Caki2 (cell line): Measurements from ENCODE around the gene TMEM72. TPM values are rescaled to one million over a fixed set of nuclear protein-coding genes. Genes with fewer than 3 reads are reported as not detected.

Experiments
- DNase-seq: peaks from one replicate; pipeline ENCODE4 v3.0.0-alpha.2; 2015; ENCODE audit warnings: low read depth
- in situ Hi-C: cut with HindIII; loops from 2 replicates; pipeline ENCODE4 v1.10.0; 2016; ENCODE audit warnings: low sequenced_read_pairs, low pct_unique_long_range_greater_than_20kb, mixed read lengths
- total RNA-seq: library from RNA; depleted of rRNA; stranded (reverse); fragments of >200 nt; shearing (Covaris generic); gene quantifications from 2 replicates; pipeline ENCODE4 v1.2.3, GENCODE V29; 2014; ENCODE audit warnings: low replicate concordance

The TMEM72 gene
- total RNA-seq, 1 experiment from 2014 or later = 1.5 TPM

GRCh38 chr10:44971935-44972757 is 61.0 kb downstream of the TMEM72 start:
- in situ Hi-C loops = no loop called here
- no peak for DNase-seq

DNA sequence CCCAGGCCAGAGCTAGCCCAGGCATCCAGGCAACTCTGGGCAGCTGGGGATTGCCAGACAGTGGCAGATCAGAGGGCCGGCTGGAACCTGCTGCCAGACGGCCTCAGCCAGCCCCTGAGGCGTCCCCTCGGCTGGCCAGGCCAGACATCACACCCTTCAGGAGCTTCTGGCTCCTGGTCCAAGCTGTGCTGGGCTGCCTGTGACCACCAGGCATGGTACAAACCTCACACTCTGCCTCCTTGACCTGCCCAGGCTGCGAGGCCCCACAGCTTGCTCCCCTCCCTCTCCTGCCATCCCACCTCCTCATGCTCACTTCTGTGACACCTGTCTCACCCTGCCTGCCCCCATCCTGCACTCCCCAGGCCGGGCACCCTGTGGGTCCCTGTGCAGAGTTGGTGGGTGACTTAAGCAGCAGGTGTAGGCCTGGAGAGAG is 61.8 kb downstream of the TMEM72 start:
- in situ Hi-C loops = no loop called here
- DNase-seq = no peak

GRCh38 chr10:44973323-44974081 is 62.4 kb downstream of the TMEM72 start:
- peak; percentile 19 for DNase-seq
- in situ Hi-C loops = no loop called here

DNA sequence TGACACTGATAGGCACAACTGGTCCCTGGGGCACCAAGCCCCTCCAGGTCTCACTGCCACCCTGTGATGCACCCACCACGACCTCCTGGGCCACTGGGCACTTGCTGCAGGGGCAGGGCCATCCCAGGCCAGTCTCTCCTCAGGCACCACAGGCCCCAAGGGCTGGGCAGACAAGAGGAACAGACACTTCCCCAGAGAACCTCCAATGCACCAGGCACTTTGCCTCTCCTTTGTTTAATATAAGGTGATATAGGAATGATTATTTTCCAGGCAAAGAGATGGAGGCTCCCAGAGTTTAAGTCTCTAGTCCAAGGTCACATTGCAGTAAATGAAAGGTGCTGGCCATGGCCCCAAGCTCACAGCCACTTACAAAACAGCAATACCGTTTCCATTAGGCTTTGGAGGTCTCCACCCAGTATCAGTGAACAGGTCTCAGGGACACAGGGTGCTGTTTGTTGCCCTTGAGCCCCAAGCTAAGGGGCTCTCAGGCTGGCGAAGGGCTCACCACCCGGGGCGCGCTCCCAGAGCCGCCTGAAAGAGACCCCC is 63.0 kb downstream of the TMEM72 start:
- in situ Hi-C loops = no loop called here
- DNase-seq = no peak

DNA sequence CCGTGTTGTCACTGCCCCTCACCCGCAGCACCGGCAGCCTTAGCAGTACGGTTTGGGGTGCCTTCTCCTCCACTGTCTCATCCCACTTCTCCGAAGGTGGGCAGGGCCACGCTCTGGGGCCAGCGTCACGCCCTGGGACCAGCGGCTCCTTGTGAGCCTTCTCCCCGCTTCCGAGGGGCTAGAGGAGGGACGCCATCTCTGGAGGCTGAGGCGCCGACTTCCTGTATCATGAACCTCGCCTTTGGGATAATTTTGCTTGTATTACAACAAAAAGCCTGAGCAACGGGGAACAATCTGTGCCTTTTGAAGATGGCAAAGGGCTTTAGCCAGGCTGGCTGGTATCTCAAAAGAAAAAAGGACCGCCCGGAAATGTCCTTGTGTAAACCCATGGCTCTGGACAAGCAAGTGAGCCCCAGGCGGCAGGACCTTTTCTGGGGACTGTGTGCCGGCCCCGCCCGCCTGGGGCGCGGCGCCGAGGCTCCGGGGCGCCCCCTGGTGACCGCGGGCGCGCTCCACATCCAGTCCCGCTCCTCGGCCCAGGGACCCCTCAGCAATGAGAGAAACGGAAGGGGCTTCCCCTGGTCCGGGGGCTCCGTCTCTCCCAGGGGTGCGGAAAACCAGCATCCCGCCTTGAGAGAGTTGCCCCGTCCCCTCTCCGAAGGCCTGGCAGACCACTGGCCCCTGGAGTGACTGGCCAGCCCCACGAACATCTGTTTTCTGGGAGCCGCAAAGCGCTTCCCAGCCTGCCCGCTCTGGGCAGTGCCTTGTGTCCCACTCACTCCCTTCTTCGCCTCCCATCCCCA is 63.7 kb downstream of the TMEM72 start:
- DNase-seq = peak; percentile 66
- in situ Hi-C loops = no loop called here

DNA sequence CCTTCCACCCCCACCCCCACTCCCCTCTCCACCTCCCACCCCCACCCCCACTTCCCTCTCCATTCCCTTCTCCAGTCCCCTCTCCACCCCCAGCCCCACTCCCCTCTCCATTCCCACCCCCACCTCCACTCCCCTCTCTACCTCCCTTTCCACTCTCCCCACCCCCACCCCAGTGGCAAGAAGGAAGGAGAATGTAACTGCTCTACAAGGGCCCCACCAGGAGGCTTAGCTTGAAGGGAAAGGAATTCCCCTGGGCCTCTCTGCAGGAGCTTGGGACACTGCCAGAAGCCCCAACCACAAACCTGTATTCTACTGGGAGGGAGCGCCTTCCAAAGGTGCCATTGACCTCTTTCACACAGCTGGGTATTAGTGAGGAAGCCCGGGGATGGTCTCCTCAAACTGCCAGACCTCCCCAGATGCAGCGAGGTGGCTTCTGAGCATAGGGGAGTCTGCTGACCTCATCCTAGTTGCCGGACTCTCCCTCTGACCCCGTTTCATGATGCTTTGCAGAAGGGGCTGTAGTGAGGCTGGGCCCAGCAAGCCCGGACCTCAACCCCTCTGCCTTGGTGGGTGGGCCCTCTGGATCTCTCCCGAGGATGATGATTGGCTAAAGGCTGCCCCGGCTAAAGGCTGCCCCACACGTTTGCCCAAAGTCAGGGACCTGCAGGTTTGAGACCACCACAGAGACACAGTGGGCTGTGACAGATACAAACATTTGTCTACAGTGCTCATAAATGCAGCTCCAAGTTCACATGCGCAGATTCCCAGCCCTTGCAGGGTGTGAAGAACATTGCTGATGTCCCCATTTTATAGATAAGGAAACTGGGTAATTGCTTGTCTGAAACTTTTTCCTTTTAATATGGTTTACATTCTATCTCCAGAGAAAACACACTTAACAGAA is 64.5 kb downstream of the TMEM72 start:
- in situ Hi-C loops = no loop called here
- peak; percentile 82 for DNase-seq

- in situ Hi-C loops = no loop called here
- no peak for DNase-seq
Measured at GRCh38 chr10:44976352-44977198, 65.4 kb downstream of the TMEM72 start.

DNA sequence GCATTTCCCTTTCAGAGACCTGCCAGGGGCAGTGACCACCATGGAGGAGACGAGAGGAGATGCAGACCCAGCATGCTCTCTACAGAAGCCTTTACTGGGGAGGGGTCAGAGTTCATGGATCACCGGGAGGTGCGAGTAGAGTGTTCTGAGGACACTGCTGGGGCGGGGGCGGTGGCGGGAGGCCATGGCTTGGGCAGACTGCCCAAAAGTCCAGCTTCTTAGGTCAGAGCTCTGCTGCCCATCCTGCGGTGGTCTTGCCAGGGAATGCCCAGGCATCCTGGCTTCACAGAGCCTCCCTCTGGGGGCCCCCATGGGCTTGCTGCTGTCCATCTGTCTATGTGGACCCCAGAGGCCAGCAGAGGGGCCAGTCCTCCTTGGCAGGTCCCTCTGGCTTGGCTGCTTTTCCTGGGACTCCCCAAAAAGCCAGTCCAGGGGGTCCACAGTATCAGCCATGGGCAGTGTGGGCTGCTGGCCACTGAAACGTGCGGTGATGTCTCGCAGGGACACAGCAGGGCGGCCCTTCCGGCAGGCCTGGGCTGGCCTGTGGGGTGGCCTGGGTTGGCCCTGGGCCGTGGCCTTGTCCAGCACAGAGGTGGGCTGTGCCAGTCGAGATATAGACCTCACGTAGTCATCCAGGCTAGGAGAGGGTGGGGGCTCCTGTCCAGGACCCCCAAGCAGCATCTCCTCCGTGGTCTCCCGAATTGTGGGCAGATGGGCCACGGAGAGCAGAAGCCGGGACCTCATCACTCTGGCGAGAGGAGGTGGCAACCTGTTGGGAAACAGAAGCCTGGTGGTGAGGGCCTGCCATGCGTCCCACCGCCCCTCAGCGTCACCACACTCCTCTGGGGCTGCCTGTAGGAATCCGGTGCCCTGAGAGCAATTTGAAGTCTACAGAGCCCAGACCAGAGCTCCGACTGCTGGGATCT is 66.4 kb downstream of the TMEM72 start:
- DNase-seq = no peak
- in situ Hi-C loops = no loop called here

- in situ Hi-C loops = no loop called here
Measured at GRCh38 chr10:44978213-44978569, 67.1 kb downstream of the TMEM72 start.

DNA sequence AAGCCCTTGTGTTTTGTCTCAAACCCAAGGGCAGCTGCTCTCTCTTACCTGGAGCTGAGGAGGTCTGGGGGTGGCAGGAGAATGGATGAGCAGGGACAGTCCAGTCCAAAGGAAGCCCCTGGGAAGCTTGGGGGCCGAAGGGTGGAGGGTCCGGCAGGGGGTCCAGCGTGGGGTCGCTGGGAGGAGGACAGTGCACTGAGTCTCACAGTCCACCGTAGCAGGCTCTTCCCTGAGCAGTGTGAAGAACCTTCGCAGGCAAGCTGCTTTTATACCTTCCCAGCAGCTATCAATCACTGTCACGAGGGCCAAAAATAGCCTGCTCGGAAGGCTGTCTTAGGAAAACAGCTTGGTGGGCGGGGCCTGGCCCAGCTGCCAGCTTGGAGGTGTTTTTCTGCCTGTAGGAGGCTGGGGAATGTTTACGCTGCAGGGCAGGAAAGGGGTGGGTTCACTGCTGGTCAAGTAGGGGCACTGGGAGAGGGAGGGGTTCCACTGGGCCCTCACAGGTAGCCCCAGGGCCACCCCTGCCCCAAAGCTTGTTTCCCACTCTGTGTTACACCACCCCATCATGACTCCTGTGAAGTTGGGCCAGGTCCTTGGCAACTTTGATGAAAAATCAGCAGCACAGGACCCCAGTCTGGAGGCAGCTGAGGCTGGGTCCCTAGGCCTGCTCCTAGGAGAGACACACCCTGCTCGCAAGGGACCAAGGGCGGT is 67.6 kb downstream of the TMEM72 start, which contains the start of gene DEPP1:
Gene DEPP1 (minus strand): TSS at position 240 of the 711 bp plus-strand sequence. CDS start 779 bp downstream, outside the sequence.
- DNase-seq = peak; percentile 90
- in situ Hi-C loops = no loop called here

More at GRCh38 chr10:44978213-44978569, 67.1 kb downstream of the TMEM72 start:
- no peak for DNase-seq

- in situ Hi-C loops = no loop called here
- no peak for DNase-seq
Measured at GRCh38 chr10:44979281-44980191, 68.4 kb downstream of the TMEM72 start.

GRCh38 chr10:44980309-44981171 is 69.4 kb downstream of the TMEM72 start:
- in situ Hi-C loops = no loop called here
- DNase-seq = no peak
